SW 1271 (cell line): ENCODE measurements around the gene KDM6A.
"Not testable (repeated sequence)": the region's sequence is repeated elsewhere in the genome, so short reads cannot be mapped to it uniquely, and the experiment has no call there.

ENCODE experiments used
- DNase-seq, 2 experiments: peaks; one replicate each; lab custom pipeline; 2025; lab: John Stamatoyannopoulos, UW

Gene KDM6A

GRCh38 chrX:45083314-45083713 lies 210.3 kb downstream of the KDM6A start:
- DNase-seq: no peak

- DNase-seq: no peak
These were observed 237.5 kb downstream of the KDM6A start for GRCh38 chrX:45110494-45110893.

GRCh38 chrX:45126158-45126557 lies 253.2 kb downstream of the KDM6A start:
- no peak for DNase-seq

- DNase-seq: no peak
These were observed 256.0 kb downstream of the KDM6A start for GRCh38 chrX:45128896-45129454.

- no peak for DNase-seq
These were observed 260.5 kb downstream of the KDM6A start for GRCh38 chrX:45133465-45133864.

- DNase-seq: no peak
These were observed 261.3 kb downstream of the KDM6A start for GRCh38 chrX:45134315-45134731.

GRCh38 chrX:45134775-45135174 lies 261.8 kb downstream of the KDM6A start:
- DNase-seq: no peak

- DNase-seq: not testable (repeated sequence)
These were observed 262.5 kb downstream of the KDM6A start for GRCh38 chrX:45135391-45136075.

GRCh38 chrX:45137531-45137930 lies 264.5 kb downstream of the KDM6A start:
- no peak for DNase-seq

- no peak for DNase-seq
These were observed 265.5 kb downstream of the KDM6A start for GRCh38 chrX:45138525-45138924.

GRCh38 chrX:45140812-45141211 lies 267.8 kb downstream of the KDM6A start:
- no peak for DNase-seq

- no peak for DNase-seq
These were observed 269.2 kb downstream of the KDM6A start for GRCh38 chrX:45142185-45142584.

- DNase-seq: no peak
These were observed 270.5 kb downstream of the KDM6A start for GRCh38 chrX:45143455-45143854.

GRCh38 chrX:45145492-45146215 lies 272.7 kb downstream of the KDM6A start:
- no peak for DNase-seq

- DNase-seq: no peak
These were observed 277.8 kb downstream of the KDM6A start for GRCh38 chrX:45150821-45151220.

- DNase-seq: no peak
These were observed 281.0 kb downstream of the KDM6A start for GRCh38 chrX:45154033-45154360.

- DNase-seq: no peak
These were observed 281.5 kb downstream of the KDM6A start for GRCh38 chrX:45154462-45154861.

- DNase-seq: no peak
These were observed 284.7 kb downstream of the KDM6A start for GRCh38 chrX:45157647-45158046.
